COLO668 (cell line): ENCODE measurements around the gene RPAP3.

Source experiments
- DNase-seq: peaks from one replicate; lab custom pipeline; 2025; ENCODE audit not compliant: unreplicated experiment; lab: John Stamatoyannopoulos, UW

RPAP3 gene

DNA sequence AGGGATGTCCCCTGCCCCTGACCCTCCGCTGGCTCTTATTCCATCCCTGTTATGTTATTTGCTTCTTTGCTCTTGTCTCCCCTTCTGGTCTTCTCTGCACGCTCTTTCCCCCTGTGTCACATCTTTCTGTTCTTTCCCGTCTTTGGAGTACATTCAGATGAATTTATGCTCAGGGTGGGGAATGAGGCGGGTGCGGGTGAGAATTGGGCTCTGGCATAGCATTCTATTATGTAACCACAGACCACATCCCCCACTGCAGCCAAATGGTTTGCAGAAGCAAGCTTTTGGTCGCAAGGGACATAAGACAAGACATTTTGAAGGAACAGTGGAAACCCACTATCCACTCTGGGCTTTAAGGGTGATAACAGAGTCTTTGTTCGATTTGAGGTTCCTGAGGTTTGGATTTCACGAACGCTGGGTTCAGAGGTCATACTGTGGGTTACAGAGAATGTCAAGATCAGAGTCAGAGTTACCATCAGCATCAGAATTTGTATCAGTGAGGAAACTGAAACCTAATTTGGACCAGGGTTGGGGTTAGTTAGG lies 15.7 kb upstream of the RPAP3 start:
- no peak for DNase-seq

DNA sequence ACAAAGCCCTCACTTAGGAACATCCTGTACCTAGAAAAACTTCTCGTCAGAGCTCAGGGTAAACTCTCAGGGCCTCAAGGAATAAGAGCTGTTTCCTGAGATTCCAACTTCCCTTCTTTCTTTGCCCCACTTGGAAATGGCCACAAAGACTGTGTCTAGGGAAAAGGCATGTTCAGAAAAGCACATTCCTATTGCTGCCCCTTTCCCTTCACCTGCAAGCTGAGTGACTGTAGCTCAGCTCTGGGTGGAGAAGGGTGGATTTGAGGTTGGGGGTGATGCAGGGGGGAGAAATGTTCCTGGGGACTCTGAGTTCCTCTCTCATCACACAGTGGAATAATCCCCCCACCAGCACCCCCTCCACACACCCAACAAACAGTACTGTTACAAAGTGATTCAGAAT lies 12.7 kb upstream of the RPAP3 start:
- no peak for DNase-seq

DNA sequence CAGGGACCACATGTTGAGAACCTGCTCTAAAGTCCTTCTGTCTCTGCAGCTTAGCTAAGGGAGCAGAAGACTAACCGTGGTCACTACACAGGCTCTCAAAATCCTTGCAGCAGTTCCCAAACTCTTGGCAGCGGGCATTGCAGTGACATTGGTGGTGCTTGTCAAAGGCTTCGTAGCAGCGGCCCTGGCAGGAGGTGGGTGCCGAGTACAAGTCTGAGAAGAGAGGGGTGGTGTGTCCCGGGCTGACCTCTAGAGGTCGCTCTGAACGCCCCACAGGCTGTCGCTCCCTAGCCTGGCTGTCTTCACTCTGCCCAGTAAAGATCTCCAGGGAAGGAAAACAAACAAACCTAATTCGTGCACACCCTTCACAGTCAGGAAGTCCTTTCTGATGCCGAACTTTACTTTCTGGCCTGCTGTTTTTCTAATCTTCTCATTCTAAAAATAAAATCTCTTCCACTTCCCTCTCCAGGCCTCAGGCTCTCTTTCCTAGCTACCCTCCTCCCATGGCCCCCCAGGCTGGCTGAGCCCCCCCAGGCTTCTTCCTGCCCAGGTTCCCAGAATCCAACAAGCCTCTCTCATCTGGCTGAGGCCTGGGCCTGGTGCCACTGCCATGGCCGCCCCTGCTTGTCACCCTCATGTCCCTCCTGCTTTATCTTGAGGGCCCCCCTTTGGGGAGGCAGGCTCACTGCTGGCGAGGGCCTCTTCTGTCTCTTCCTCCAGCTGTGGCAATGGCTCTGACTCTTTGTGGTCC lies 11.8 kb upstream of the RPAP3 start:
- peak; percentile 61 for DNase-seq

DNA sequence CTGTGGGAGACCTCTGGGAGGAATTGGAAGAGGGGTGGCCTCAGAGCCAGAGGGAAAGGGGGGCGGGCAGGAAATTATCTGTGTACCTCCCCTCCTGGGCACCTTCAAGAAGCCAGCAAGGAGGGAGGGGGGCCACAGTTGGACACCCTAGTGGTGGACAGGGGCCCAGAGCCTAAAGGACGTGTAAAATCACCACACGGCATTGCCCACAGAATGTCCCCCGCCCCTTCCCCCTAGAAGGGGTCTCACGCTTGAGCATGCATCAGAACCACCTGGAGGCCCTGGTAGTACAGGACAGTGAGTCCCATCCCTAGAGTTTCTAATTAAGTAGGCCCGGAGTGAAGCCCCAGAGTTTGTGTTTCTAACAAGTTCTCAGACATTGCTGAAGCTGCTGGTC lies 11.2 kb upstream of the RPAP3 start:
- DNase-seq, result no peak

DNA sequence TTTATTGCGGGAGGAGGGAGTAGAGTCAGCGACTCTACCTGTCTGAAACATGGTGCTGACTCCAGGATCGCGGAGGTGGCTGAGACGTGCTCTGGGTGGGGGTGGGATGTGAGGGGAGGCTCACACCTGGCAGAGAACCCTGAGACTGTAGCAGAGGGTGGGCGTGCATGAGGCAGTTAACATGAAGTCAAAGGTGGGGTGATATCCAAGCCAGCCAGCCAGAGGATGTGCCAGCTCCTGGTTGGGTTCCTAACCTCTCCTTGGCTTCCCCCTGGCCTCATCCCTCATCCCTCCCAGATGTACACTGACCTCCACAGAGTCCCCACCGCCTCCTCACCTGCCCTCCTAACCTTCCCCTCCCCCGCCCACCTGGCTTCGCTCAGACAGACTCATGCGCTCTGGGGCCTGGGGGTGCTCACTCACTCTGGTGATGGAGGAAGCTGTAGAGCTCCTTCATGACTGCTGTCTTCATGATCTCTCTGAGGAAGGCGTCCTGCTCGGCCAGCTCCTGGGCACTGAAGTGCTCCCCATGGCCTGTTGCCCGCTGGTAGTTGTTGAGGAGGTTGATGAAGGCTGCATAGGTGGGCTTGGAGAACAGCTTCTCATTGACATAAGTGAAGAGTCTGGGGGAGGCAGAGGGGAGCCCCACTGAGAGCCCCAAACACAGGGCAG lies 10.2 kb upstream of the RPAP3 start:
- DNase-seq, result no peak

DNA sequence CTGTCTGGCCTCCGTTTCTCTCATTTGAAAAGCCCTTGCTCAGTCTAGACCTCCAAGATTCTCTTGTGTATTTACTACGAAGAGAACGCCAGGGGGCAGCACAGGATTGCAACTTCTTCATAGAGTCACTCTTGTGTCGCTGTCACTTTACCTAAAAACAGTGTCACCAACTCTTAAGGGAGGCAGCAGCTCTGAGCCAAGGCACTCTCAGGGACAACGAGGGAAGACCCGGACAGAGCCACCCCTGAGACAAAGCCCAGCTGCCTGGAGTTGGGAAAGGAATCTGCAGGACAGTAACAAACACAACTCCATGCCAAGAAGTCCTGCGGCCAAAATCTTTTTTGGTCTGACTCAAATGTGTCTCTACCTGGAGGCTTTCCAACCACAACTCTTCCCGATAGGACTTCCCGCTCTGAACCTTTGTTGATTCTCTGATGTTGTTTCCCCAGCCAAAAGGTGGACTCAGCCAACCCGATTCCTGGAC lies 9.6 kb upstream of the RPAP3 start:
- DNase-seq, result peak; percentile 73

DNA sequence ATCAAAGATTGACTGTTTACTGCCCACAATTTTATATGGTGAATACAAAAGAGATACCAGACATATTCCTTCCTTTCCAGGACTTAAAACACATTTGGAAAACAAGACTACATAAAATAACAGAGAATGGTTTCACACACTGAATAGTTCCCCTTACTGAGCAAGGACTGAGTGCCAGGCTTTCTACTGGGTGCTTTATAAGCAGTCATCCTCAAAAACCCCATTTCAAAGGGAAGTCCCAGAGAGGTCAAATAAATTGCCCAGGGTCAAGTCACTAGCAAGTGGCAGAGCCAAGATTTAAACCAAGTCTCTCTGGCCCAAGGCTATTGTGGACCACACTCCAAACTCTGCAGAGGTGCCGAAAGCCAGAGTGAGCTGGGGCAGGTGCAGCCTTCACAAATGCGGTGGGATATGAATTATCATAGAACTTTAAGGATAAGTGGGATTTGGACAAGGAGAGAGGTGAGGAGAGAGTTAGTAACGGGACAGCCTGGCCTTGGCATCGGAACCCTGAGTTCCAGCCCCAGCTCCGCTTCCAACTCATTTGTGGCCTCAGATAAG lies 9.1 kb upstream of the RPAP3 start:
- DNase-seq, result no peak

DNA sequence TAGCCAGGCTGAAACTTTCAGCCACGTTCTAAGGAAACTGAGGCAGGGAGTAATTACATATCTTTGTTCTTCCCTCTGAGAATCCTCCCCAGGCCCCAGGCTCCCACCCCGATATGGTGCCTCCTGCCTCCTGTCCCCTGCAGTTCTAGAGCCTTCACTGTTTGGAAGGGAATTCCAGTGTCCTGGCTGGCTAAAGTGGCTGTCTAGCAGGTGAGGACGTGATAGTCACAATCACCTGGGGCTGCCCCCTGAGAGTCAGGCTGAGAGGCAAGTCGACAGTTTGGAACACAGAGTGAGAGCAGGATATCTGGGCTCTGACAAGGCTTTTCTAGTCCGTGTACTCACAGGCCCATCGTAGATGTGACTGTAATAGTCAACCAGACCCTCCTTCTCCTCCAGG lies 6.3 kb upstream of the RPAP3 start:
- DNase-seq, result no peak

DNA sequence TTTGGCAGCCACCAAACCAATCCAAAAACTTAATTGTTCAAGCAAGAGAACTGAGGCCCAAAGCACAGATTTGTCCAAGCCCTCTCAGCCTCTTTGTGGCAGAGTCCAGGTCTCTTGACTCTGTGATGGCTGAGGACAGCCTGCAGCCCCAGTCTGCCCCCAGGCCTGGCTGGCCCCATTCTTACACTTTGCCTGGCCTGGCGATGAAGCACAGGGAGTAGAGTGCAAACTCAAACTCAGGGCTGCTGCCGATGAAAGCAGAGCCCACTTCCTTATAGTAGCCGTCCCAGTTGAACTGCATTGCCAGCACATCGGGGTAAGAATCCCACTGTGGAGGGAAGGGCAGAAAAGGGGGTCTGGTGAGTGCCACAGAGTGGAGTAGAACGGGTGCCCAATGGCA lies 5.6 kb upstream of the RPAP3 start:
- no peak for DNase-seq

DNA sequence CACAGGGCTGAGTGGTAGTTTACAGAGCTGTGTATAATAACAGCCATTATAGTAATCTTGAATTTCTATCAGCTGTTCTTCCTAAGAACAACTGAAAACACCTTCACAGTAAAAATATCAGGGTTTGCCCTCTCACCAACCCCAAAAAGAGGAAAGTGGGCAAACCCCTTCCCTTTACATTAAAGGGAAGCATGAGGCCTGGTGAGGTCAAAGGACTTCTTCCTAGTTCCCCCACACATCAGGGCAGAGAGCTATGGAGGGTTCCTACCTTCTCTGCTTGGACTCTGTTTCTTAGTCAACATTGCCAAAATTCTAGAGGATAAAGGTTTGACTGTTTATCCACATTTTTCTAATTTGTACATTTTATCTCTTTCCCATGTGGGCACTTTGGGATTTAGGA lies 4.4 kb upstream of the RPAP3 start:
- DNase-seq, result no peak

DNA sequence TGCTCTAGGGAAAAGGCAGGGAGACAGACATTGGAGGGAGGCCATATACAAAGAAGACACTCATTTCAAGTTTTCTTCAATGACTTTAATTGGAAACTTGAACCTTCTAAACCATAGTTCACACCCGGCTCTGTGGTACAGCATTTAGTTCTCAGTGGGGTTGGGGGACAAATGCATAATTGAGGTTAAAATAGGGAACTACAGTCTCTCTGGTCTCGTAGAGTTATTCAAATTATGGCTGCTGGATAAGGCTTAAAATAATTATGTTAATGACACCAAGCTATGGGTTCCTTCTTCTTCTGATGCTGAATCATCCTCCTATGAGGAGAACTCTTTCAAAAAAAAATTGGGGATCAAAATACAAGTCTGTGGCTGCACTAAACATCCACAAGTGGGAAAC lies 3.8 kb upstream of the RPAP3 start:
- DNase-seq, result no peak

DNA sequence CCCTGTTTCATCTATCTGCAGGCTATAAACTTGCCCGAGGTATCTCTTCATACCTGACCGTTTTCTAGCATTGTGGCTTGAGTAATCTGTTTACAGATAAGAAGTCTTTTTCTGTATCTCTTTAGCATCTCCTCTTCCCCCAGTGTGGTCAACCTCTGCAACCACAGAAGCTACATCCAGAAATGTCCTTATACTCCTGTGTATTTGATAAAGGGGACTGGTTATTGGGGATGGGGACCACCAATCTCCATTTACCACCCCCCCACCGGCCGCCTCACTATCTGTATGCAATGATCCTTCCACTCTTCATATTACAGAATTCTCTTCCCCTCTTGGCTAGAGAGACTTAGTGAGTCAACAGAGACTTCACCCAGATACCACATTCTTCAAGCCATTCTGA lies 3.4 kb upstream of the RPAP3 start:
- DNase-seq, result no peak

DNA sequence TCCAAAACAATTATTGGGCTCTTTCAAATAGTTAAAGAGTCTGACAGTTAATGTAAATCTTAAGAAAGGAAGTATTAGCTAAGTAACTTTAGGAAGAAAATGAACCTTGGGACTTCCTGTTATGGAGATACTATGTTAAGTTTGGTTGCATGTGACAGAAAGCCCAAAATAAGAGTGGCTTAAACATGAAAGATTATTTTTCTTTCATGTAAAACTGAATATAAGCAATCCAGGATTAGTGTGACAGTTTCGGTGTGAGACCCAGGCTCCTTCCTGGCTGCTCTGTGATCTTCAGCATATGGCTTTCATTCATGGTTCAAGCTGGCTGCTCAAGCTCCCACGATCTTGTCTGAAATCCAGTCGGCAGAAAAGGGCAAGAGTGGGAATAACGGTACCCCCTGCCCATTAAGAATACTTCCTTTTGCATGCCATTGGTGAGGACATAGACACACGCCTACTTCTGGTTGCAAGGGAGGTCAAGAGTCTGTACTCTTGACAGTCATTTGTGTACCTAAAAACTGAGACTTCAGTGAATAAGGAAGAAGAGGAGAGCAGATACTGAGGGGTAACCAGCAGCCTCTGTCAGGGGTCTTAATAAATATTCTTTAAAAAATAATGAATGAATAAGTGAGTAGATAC lies 2.2 kb upstream of the RPAP3 start:
- DNase-seq, result no peak

DNA sequence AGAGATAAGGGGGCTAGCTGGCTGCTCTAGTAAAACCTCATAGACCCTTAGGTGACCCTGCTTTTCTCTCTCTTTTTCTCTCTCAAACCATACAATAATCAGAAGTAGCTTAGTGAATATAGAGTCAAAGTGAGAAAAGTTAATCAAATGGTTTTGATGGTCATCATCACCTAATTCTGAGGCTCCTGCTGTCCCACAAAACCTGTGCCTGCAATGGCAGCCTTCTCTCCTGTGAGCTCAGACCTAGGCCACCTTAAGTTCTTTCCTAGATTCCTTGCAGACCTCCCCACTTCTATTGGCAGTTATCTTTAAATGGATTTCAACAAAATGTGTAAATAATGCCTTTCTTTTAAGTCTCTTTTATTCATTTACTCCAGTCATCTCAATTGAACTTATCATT lies 1.5 kb upstream of the RPAP3 start:
- no peak for DNase-seq

DNA sequence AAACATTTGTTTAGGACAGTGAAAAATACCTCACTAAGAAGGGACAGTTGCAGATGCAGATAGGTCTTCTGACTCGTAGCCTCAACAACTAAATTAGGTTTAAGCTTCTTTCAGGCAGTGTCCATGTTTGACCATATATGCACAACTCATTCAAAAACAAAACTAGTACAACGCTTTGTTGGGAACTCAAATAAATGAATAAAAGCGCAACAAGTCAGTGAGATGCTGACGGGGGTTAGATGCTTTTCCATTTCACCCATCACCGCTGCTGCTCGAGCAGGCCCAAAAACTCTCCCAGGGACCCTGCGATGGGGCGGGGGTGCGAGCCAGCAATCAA lies 633 bp downstream of the RPAP3 start:
- no peak for DNase-seq

DNA sequence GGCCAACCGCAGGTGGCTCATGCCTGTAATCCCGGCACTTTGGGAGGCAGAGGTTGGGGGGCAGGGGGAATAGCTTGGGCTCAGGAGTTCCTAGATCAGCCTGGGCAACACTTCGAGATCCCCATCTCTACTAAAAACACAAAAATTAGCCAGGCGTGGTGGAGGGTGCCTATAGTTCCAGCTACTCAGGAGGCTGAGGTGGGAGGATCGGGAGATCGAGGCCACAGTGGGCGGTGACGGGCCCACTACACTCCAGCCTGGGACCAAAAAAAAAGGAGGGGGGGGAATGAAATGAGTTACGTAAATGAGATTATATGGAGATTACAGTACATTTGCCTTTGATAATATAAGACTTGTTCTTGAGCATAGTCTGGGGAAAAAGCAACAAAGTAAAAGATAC lies 1.1 kb downstream of the RPAP3 start:
- no peak for DNase-seq

DNA sequence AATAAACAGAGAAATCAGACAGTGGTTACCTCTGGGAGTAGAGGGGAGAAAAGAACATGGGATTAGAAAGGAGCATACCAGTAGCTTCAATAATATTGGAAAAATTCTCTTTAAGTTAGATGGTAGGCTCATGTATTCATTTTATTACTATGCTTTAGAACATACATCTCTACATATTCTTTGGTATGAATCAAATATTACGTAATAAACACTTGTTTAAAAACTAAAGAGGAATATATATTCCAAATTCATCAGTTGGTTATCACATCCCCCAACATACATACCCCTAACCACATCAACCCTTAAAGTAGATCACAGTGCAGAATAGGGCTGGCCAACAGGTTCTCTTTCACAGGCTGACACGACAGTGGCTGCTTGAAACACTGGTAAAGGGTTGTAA lies 5.6 kb downstream of the RPAP3 start:
- no peak for DNase-seq

DNA sequence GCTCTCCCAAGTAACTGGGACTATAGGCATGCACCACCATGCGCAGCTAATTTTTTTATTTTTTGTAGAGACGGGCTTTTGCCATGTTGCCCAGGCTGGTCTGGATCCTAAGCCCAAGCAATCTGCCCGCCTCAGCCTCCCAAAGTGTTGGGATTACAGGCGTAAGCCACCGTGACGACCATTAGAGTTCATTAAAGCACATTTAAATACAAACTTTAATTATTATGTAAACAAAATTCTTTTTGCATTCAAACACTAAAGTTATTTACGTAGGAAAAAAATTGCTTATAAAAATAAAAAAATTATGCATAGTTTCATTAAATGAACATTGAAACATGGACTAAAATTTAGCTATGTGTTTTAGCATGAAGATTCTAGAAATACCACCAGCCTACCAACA lies 7.2 kb downstream of the RPAP3 start:
- no peak for DNase-seq

DNA sequence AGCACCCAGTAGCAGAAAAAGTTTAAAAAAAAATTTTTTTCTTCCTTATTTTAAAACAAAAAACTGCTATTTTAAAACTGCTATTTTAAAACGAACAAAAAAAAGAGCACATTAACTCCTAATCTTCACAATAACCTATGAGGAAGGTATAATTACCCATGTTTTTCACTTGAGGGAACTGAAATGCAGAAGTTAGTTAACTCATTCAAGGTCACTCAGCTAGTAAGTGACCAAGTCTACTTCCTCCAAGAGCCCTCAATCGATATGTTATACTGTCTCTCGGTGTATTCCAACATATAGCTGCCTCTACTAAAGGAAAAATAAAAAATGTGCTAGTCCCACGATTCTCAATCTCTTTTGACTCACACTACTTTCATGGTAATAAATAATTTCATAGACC lies 7.8 kb downstream of the RPAP3 start:
- DNase-seq, result no peak

DNA sequence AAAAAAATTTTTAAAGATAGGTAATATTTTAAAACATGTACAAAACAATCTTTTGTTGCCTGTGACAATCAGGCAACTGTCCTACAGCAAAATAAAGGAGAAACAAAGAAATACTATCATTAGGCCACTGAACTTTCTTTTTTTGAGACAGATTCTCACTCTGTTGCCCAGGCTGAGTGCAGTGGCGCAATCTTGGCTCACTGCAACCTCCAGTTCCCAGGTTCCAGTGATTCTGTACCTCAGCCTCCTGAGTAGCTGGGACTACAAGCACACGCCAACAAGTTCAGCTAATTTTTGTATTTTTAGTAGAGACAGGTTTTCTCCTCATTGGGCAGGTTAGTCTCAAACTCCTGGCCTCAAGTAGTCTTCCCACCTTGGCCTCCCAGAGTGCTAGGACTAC lies 16.6 kb downstream of the RPAP3 start:
- DNase-seq, result no peak

DNA sequence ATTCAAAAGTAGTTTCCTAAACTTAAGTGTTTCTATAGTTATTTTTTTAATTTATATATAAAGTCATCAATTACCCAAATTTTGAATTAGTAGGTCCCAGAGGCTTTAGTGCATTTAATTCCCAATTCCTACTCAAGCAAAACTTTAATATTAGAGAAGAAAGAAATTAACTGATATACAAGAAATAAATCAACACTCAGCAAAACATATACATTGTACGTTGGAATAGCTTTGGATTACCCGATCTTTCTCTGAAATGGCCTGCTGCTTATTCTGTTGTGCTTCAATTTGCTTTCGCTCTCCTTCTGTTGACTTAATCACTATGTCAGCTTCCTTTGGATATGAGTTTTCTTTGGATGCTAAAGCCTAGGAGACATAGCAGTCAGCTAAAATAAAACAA lies 18.2 kb downstream of the RPAP3 start:
- no peak for DNase-seq
